GM12891 (cell line): ENCODE results near the gene DGKI.

Experiments used
- DNase-seq: peaks from one replicate; pipeline ENCODE4 v3.0.0; 2011; ENCODE audit warnings: low spot score; ENCODE audit not compliant: insufficient read length
- FAIRE-seq: peaks from 2 replicates; lab custom pipeline; 2011; peaks lifted over from hg19 to GRCh38; lab: Jason Lieb, UNC
- PAX5 ChIP-seq: IDR thresholded peaks from 2 replicates; pipeline ENCODE4 v1.6.1; 2011; ENCODE audit warnings: low read length, moderate library complexity, mild to moderate bottlenecking; ENCODE audit not compliant: insufficient read depth, severe bottlenecking
- POLR2A ChIP-seq: IDR thresholded peaks from 2 replicates; pipeline ENCODE4 v1.6.1; 2011; ENCODE audit warnings: low read depth, low read length, control low read depth
- POLR2AphosphoS5 ChIP-seq: IDR thresholded peaks from 2 replicates; pipeline ENCODE4 v1.6.1; 2011; ENCODE audit warnings: low read depth, low read length, control low read depth
- POU2F2 ChIP-seq: IDR thresholded peaks from 2 replicates; pipeline ENCODE4 v1.6.1; 2011; ENCODE audit warnings: low read depth, mild to moderate bottlenecking, control low read depth, low read length, moderate library complexity
- SPI1 ChIP-seq: IDR thresholded peaks from 2 replicates; pipeline ENCODE4 v1.6.1; 2011; ENCODE audit warnings: low read depth, low read length, control low read depth
- TAF1 ChIP-seq: IDR thresholded peaks from 2 replicates; pipeline ENCODE4 v1.6.1; 2011; ENCODE audit warnings: low read depth, low read length, control low read depth

The DGKI gene

DNA sequence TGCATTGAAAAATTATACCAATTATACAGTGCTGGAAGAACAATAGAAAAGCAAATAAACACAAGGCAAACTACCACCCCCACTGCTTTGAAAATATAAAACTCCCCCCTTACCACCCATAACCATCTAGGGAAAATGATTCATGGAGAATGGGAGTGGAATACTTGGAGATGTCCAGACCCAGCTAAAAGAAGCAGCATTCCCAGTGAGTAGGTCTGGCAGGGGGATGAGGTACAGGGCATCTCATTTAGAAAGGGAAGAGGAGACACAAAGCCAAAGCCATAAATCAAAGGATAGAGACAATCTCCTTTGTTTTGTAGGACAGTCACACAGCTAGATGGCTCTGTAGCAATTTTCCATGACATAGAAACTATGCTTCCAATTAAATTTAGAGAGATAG lies 36.0 kb upstream of the DGKI start:
- no peak for FAIRE-seq
- no peak for TF ChIP-seq TAF1
- no peak for TF ChIP-seq POU2F2
- no peak for TF ChIP-seq SPI1

DNA sequence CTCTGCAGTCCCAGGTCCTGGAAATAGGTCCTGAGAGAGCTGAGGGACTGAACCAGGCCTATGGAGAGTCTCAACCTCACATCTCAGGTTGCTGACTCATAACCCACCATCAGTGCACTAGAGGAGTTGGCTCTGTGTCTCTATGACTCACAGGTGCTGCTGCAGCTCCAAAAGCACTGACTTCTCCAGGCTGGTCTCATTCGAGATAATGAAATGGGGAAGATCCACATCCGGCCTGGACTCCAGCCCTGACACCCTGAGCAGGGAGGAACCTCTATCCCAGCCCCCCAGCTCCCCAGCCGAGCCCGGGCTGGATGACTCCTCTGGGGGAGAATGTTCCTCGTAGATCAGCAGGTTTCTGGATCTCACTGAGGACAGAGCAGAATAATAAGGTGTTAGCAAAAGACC lies 35.5 kb upstream of the DGKI start:
- no peak for TF ChIP-seq POLR2A
- TF ChIP-seq POLR2AphosphoS5: no peak
- TF ChIP-seq PAX5: no peak
- TF ChIP-seq TAF1: no peak
- no peak for TF ChIP-seq SPI1
- no peak for TF ChIP-seq POU2F2
- FAIRE-seq: no peak
- peak; percentile 35 for DNase-seq

More for the DNA sequence above, 36.0 kb upstream of the DGKI start:
- no peak for DNase-seq

DNA sequence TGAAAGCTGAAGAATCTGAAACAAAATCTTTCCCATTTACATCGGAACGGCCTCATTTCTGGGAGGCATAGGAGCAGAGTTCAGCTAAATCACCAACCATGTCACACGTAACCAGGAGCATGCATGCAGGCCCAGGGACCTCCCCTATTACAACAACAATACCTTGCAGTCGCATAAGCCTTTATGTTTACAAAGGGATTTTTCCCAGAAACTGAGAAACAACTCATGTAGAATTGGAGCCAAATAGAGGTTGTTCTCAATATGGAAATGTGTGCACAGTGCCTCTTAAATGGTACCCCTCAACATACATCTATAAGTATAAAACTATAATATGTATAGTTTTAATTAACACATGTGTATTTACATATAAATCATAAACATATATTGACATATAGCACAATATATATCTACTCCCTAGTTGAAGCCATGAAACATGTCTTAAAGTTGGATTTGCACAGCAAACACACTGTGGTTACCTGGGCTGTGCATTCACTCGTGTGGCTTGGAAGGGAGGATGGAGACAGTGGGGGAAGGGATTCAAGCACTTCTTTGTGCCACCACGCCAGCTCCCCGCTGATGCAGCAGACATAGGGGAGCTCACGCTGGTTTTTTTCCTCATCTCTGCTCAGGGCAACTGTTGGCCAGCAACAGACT lies 35.0 kb upstream of the DGKI start:
- FAIRE-seq: no peak
- TF ChIP-seq SPI1 (no peak), POLR2AphosphoS5 (no peak), TAF1 (no peak), POLR2A (no peak), PAX5 (no peak), POU2F2 (no peak)
- no peak for DNase-seq

DNA sequence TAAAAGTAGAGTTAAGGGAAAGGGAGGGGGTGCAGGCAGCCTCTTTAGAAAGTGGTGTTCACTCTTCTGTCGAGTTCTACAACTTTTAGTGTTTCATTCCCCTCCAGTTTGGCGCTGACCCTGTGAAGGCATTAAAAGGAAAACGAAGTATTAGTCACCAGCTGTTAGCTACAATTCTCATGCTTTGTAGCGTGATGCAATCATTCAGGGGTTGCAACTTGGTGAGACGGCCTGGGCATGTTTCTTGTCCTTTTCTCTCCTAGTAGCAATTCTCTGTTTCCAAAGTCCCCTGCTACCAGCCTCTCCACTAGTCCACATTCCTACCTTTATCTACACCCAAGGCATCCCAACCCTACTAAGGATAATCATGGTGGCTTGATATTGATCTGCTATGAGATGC lies 33.7 kb upstream of the DGKI start:
- no peak for FAIRE-seq
- no peak for DNase-seq
- TF ChIP-seq TAF1: no peak
- no peak for TF ChIP-seq PAX5
- no peak for TF ChIP-seq POU2F2
- no peak for TF ChIP-seq SPI1
- no peak for TF ChIP-seq POLR2AphosphoS5
- no peak for TF ChIP-seq POLR2A

DNA sequence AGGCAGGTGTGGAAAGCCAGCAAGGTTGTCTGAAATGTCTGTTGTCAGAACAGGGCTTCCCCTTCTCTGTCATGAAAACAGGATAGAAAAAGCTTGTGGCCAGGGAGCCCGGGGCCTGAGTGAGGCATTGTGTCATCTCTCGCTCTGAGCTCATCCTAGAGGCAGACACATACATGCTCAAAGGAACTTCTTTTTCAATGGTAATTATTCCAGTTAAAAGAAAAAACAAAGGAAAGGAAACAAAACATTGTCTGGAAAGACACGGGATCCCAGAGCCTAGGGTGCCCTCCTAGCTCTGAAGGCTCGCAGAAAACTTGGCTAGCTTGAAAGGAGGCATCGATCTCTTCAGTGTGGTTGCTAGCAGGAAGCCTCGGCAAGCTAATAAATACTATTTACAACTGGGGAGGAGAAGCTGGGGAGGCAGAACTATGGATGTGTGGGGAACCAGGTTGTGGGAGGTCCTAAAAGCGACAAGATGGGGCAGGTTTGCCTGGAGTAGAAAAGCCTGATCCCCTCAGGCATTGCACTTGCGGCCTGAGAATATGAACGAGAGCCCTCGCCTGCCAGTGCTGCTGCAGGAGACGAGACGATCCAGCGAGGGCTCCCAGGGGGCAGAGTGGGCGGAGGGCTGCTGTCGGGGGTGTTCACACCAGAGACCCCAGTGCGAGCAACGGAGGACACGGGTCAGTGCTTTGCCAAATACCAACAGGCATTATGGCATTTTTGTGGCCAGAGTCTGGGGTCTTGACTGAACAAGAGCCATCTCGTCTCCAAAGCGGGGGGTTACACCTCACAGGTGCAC lies 32.8 kb upstream of the DGKI start:
- no peak for FAIRE-seq

DNA sequence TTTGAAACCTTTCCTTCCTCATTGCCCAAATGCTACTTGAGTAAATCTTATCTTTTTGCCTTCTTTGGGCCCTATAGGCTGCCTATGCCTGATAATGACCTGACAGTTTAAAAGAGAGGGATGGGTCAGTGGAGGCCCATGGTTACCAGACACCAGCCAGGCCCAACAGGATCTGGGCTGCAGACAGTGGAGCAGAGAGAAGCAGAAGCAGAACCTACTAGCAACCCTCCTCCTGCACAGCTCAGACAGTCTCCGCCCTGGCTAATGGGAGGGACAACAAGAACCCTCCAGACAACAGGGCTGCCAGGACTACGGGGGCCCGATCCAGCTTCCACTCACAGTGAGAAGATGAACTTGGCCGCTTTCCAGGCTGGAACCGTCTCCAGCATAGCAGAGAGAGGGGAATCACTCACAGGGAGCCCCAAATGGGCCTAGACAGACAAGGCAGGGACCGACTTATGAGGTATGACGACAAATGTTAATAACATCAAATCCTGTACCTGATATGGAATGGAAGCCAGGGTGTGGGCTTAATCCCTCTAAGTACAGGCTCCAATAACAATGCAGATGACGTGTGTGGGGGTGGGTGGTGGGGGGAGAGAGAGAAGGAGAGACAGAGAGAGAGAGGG lies 31.7 kb upstream of the DGKI start:
- TF ChIP-seq POLR2A: no peak
- no peak for TF ChIP-seq POLR2AphosphoS5
- TF ChIP-seq POU2F2: no peak
- no peak for TF ChIP-seq TAF1
- no peak for TF ChIP-seq PAX5
- TF ChIP-seq SPI1: no peak
- DNase-seq (no peak), FAIRE-seq (no peak)

More for the DNA sequence above, 32.8 kb upstream of the DGKI start:
- DNase-seq: no peak
- TF ChIP-seq POLR2A: no peak
- TF ChIP-seq POU2F2: no peak

DNA sequence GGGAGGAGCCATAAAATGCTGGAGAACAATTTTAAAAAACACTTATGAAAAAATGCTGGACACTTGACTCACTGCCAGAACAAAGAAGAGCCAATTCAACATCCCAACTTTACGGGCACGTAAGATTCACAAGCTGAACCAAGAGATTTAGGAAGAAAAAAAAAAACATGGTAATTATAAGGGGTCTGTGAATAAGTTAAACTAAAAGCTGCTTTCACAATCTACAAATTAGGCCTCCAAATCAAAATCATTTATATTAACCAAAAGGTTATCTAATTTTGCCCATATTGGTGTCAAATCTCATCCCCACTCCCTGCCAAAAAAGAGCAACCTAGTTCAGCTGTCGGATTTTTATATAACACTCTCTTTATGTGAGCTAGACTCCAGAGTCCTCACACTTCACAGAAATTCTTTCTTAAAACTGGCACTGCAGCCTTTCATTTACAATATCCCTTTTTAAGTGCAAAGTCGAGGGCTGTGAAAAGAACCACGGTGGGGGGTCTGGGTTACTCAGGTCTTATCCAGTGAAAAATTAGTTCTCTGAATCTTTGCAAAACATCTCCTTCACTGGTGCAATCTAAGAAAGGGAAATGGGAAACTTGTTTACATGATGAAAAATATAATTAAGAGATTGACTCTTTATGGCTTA lies 30.4 kb upstream of the DGKI start:
- DNase-seq (no peak), FAIRE-seq (no peak)
- TF ChIP-seq POLR2A (no peak), POU2F2 (no peak)

DNA sequence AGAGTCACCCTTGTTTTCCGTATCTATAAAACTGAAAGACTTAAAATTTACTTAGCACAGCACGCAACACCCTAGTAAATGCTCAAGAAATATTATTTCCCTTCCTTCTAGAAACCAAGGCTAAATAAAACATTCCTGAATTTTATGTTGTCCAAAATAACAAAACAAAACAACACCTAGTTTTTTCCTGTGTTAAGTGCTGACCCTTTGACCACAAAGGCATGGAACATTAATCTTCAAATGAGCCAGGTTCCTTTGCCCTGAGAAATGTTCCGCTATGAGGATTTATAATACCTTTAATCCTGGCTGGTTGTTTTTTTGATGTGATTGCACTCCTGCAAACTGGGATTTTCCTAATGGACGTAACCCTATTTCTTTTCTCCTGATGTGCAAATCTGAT lies 29.0 kb upstream of the DGKI start:
- FAIRE-seq (no peak), DNase-seq (no peak)
- TF ChIP-seq PAX5 (no peak), POLR2AphosphoS5 (no peak), POU2F2 (no peak), TAF1 (no peak), SPI1 (no peak), POLR2A (no peak)

DNA sequence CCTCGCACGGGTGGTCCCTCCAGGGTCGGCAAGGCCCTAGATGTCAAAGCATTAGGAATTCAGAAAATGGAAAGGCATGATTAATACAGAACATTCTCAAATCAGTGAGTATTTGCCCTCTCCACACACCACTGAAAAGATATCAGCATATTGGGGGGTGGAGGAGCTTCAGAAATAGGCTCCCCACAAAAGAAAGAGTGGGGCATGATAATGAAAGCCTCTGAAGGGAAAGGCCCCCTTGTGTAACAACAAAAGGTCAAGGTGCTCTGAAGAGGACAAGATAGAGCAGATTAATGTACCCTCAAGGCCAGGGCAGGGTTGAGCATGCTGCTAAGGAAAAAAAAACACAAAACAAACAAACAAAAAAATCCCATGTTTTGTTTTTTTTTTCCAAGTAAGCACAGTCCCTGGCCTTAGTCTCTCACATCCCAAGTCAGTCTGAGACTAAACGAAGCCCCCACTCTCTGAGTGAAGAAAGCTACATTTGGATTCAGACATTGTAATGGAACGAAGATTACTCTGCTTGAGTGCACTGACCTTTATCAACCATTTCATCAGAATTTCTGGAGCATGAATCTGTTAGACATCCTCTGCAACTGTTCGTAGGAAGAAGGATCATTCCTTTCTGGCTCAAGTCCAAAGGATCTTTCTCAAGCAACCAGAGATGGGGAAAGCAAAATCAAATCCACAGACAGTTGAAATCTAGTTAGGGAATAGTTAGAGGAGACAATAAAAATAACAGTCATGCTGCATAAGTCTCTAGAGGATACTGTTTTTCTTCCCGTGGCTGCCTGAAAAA lies 27.4 kb upstream of the DGKI start:
- TF ChIP-seq POU2F2: no peak
- TF ChIP-seq PAX5: no peak
- TF ChIP-seq POLR2A: no peak
- TF ChIP-seq SPI1: no peak
- TF ChIP-seq TAF1: no peak
- no peak for TF ChIP-seq POLR2AphosphoS5
- DNase-seq (no peak), FAIRE-seq (no peak)

DNA sequence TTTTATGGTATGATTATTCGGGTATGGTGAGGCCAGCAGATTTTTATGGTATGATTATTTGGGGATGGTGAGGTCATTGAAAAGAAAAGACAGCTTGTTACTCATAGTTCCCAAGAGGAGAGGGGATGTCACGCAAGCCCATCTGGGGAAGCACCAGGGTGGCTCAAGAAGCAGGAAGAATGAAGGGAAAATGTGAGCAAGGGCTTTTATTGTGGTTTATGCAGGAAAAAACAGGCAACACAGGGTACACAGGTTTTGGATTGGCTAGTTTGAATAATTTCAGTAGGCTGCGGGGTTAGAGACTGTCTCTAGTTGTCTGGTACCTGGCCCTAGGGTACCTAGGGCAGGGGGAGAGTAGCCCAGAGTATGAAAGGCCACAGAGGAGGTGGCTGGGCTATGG lies 26.8 kb upstream of the DGKI start:
- TF ChIP-seq POLR2A (no peak), PAX5 (no peak), POU2F2 (no peak), TAF1 (no peak), POLR2AphosphoS5 (no peak), SPI1 (no peak)
- FAIRE-seq (no peak), DNase-seq (no peak)
